ENCODE results near the gene PKDCC.

PKDCC gene

GRCh38 chr2:42012137-42012536, 35.7 kb upstream of the PKDCC start:
- no peak overlapping the region for H3K4me3 ChIP-seq (replicated peaks; ENCODE audit: low read depth, low read length)
- no peak for TF ChIP-seq CTCF (IDR thresholded peaks at IDR 0.05; ENCODE audit: insufficient read depth, low read length, poor library complexity, severe bottlenecking)
- no peaks in the 10 kb centered on the region for H3K36me3 ChIP-seq (ENCODE audit: control insufficient read depth, insufficient read depth, low read length)
- no peak for DNase-seq (ENCODE audit: extremely low read depth, insufficient read length)
- H3K27me3 ChIP-seq (replicated peaks; ENCODE audit: control insufficient read depth, insufficient read depth, low read length): no peaks in the 10 kb centered on the region

GRCh38 chr2:42012651-42013050, 35.2 kb upstream of the PKDCC start:
- no peak for DNase-seq (ENCODE audit: extremely low read depth, insufficient read length)
- Histone ChIP-seq H3K27me3 (replicated peaks; ENCODE audit: control insufficient read depth, insufficient read depth, low read length) (no peaks in the 10 kb centered on the region), H3K36me3 (ENCODE audit: control insufficient read depth, insufficient read depth, low read length) (no peaks in the 10 kb centered on the region), H3K4me3 (replicated peaks; ENCODE audit: low read depth, low read length) (no peak overlapping the region)
- TF ChIP-seq CTCF (IDR thresholded peaks at IDR 0.05; ENCODE audit: insufficient read depth, low read length, poor library complexity, severe bottlenecking): no peak

- no peak overlapping the region for H3K4me3 ChIP-seq (replicated peaks; ENCODE audit: low read depth, low read length)
- no peaks in the 10 kb centered on the region for H3K27me3 ChIP-seq (replicated peaks; ENCODE audit: control insufficient read depth, insufficient read depth, low read length)
- no peak for TF ChIP-seq CTCF (IDR thresholded peaks at IDR 0.05; ENCODE audit: insufficient read depth, low read length, poor library complexity, severe bottlenecking)
- H3K36me3 ChIP-seq (ENCODE audit: control insufficient read depth, insufficient read depth, low read length): no peaks in the 10 kb centered on the region
- no peak for DNase-seq (ENCODE audit: extremely low read depth, insufficient read length)
These were observed 34.4 kb upstream of the PKDCC start for GRCh38 chr2:42013409-42013808.

GRCh38 chr2:42021464-42021863, 26.4 kb upstream of the PKDCC start:
- DNase-seq (ENCODE audit: extremely low read depth, insufficient read length): no peak
- Histone ChIP-seq H3K36me3 (ENCODE audit: control insufficient read depth, insufficient read depth, low read length) (no peaks in the 10 kb centered on the region), H3K27me3 (replicated peaks; ENCODE audit: control insufficient read depth, insufficient read depth, low read length) (no peaks in the 10 kb centered on the region), H3K4me3 (replicated peaks; ENCODE audit: low read depth, low read length) (no peak overlapping the region)
- no peak for TF ChIP-seq CTCF (IDR thresholded peaks at IDR 0.05; ENCODE audit: insufficient read depth, low read length, poor library complexity, severe bottlenecking)

GRCh38 chr2:42025151-42025582, 22.7 kb upstream of the PKDCC start:
- no peak for TF ChIP-seq CTCF (IDR thresholded peaks at IDR 0.05; ENCODE audit: insufficient read depth, low read length, poor library complexity, severe bottlenecking)
- DNase-seq (ENCODE audit: extremely low read depth, insufficient read length): no peak
- H3K36me3 ChIP-seq (ENCODE audit: control insufficient read depth, insufficient read depth, low read length): no peaks in the 10 kb centered on the region
- no peak overlapping the region for H3K4me3 ChIP-seq (replicated peaks; ENCODE audit: low read depth, low read length)
- H3K27me3 ChIP-seq (replicated peaks; ENCODE audit: control insufficient read depth, insufficient read depth, low read length): no peaks in the 10 kb centered on the region

GRCh38 chr2:42026272-42026671, 21.5 kb upstream of the PKDCC start:
- no peaks in the 10 kb centered on the region for H3K27me3 ChIP-seq (replicated peaks; ENCODE audit: control insufficient read depth, insufficient read depth, low read length)
- H3K4me3 ChIP-seq (replicated peaks; ENCODE audit: low read depth, low read length): no peak overlapping the region
- no peaks in the 10 kb centered on the region for H3K36me3 ChIP-seq (ENCODE audit: control insufficient read depth, insufficient read depth, low read length)
- no peak for TF ChIP-seq CTCF (IDR thresholded peaks at IDR 0.05; ENCODE audit: insufficient read depth, low read length, poor library complexity, severe bottlenecking)
- DNase-seq (ENCODE audit: extremely low read depth, insufficient read length): no peak
